GM12874 (cell line): Measurements from ENCODE around the gene MAP3K13.

ENCODE experiments used
- TF ChIP-seq, protein P1 (sequence below): IDR thresholded peaks from 2 replicates; pipeline ENCODE4 v1.5.1; 2011; ENCODE audit warnings: low read depth, mild to moderate bottlenecking, control low read depth, low read length, moderate library complexity; ENCODE audit not compliant: insufficient read depth

The MAP3K13 gene

DNA sequence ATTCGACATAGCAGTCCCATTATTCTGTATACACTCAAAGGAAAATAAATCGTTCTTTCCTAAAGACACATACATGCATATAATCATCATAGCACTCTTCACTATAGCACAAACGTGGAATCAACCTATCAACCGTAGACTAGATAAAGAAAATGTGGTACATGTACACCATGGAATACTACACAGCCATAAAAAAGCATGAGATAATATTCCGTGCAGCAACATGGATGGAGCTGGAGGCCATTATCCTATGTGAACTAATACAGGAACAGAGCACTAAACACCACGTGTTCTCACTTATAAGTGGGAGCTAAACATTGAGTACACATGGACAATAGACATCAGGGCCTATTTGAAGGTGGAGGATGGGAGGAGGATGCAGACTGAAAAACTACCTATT, 12.1 kb upstream of the MAP3K13 start:
- TF ChIP-seq, protein P1, sequence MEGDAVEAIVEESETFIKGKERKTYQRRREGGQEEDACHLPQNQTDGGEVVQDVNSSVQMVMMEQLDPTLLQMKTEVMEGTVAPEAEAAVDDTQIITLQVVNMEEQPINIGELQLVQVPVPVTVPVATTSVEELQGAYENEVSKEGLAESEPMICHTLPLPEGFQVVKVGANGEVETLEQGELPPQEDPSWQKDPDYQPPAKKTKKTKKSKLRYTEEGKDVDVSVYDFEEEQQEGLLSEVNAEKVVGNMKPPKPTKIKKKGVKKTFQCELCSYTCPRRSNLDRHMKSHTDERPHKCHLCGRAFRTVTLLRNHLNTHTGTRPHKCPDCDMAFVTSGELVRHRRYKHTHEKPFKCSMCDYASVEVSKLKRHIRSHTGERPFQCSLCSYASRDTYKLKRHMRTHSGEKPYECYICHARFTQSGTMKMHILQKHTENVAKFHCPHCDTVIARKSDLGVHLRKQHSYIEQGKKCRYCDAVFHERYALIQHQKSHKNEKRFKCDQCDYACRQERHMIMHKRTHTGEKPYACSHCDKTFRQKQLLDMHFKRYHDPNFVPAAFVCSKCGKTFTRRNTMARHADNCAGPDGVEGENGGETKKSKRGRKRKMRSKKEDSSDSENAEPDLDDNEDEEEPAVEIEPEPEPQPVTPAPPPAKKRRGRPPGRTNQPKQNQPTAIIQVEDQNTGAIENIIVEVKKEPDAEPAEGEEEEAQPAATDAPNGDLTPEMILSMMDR = no peak

GRCh38 chr3:185351396-185351795, 11.5 kb upstream of the MAP3K13 start:
- TF ChIP-seq, protein P1 = no peak

GRCh38 chr3:185353225-185353624, 9.7 kb upstream of the MAP3K13 start:
- TF ChIP-seq, protein P1 = no peak

- TF ChIP-seq, protein P1 = peak; percentile 75
These were observed 8.9 kb upstream of the MAP3K13 start for GRCh38 chr3:185353823-185354614.

GRCh38 chr3:185356499-185356898, 6.4 kb upstream of the MAP3K13 start:
- TF ChIP-seq, protein P1 = no peak

DNA sequence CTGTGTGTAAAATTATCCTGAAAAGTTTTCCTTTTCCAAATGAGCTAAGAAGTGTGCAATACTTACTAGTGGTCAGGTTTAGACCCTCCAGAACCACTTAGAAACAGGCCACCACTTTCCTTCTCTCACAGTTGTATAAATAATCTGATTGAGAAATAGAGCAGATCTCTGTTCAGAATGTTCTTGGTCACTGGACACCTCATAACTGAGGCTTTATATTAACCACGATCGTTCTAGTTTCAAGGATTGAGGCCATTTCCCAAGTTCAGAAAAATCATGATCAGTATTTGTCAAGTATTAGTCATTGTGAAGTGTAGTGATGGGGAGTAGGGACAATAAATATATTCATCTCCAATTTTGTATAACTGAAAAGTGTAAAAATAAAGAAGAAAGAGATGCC, 1.0 kb upstream of the MAP3K13 start:
- TF ChIP-seq, protein P1 = no peak

DNA sequence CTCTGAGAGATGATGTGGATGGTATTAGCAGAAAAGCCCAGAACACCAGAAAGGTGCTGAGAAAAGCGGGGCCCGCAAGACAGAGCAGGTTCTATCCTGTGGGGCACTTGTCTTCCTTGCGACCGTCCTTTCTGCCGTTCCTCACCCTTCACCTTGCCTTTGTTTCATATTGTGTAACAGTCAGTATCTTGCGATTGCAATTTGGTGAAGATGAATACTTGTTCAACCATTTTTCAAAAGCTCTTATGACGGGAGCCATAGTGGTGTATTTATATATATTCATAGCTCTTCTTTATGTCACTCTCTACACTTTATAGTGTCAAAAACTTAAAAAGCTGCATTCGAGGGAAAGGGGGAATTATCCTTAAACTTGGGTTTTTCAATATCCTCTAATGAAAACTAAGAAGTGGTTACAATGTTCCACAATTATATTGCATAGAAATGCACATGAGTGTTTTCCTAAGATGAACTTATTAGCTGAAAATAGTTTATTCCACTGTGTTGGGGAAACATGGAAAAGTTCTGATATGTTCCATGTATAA, 797 bp downstream of the MAP3K13 start:
- TF ChIP-seq, protein P1 = no peak
